ENCODE results near the gene NEK6. TPM values are rescaled to one million over a fixed set of nuclear protein-coding genes. Genes with fewer than 3 reads are reported as not detected.

Gene NEK6
- total and polyA plus RNA-seq, 9 of the 15 experiments (the other 6 are each of a cell fraction or from before 2014, with no cell fraction given), result 3.1 to 19.0 (median 8.4) TPM

GRCh38 chr9:124217836-124218437 is 39.8 kb upstream of the NEK6 start:
- Histone ChIP-seq H3K4me2 (ENCODE audit: insufficient read depth, low read length) (no peak overlapping the region), H3K9me1 (ENCODE audit: control insufficient read depth, insufficient read depth, low read length) (no peaks in the 10 kb centered on the region), H3K27ac (ENCODE audit: extremely low read depth, low read depth, low read length) (no peak overlapping the region), H3K4me1 (replicated peaks in 1 of 2; ENCODE audit: control insufficient read depth in 2 of 2, insufficient read depth in 2 of 2, low read length in 2 of 2) (peaks cover 0 to 15% of the 10 kb centered on the region in 2 experiments; a peak in 4 of 5 replicates), H3K36me3 (ENCODE audit: control insufficient read depth, insufficient read depth, low read length) (no peaks in the 10 kb centered on the region), H4K20me1 (replicated peaks; ENCODE audit: control insufficient read depth, insufficient read depth, low read length) (no peaks in the 10 kb centered on the region), H3K27me3 (ENCODE audit: control insufficient read depth in 2 of 2, insufficient read depth in 2 of 2, low read length in 2 of 2) (peaks cover 5 to 40% of the 10 kb centered on the region in 2 experiments; a peak in 4 of 5 replicates), H3K9me3 (replicated peaks; ENCODE audit: control insufficient read depth, insufficient read depth, low read depth, low read length) (no peaks in the 10 kb centered on the region; the same call in 1 of the 2 replicates), H3K9ac (ENCODE audit: insufficient read depth in 1 of 2, low read depth in 2 of 2, low read length in 2 of 2) (no peak overlapping the region), H2AFZ (ENCODE audit: low read depth, low read length) (no peak overlapping the region), H3K79me2 (ENCODE audit: control insufficient read depth, insufficient read depth, low read length) (no peaks in the 10 kb centered on the region), H3K4me3 (no peak overlapping the region)
- FAIRE-seq, result no peak
- POLR2A ChIA-PET, result interaction anchor here (0.5 to 1.1 kb wide), 6 partner anchors 8 to 612 kb away, joined by 3 to 4 read pairs (median 4); no protein-coding TSS in a partner anchor
- WGBS (ENCODE audit: insufficient coverage, low coverage, missing lambda C conversion rate), result 19% methylated on average over 8 of the region's 8 CpGs
- ATAC-seq, result no peak
- in situ Hi-C loops (cut with MboI), result no loop called here
- intact Hi-C loops (cut with micrococcal nuclease), result no loop called here
- CTCF ChIA-PET (ENCODE audit: low intra/inter-chr PET ratio), result no interaction called here
- DNase-seq (ENCODE audit: extremely low read depth in 1 of 4, low spot score in 3 of 4), result no peak
- no peak for TF ChIP-seq ZNF280B (CRISPR knock-in tag; IDR thresholded peaks at IDR 0.05)
- no peak for TF ChIP-seq IRF9 (tag; IDR thresholded peaks at IDR 0.05)
- TF ChIP-seq MNT (conservative IDR thresholded peaks at IDR 0.05), result no peak
- TF ChIP-seq ZNF41 (CRISPR knock-in tag; conservative IDR thresholded peaks at IDR 0.05), result no peak
- no peak for TF ChIP-seq SMARCA4 (IDR thresholded peaks at IDR 0.05)
- no peak for TF ChIP-seq TRIM24 (IDR thresholded peaks at IDR 0.05)
- 0 out of 2 replicates have a peak, but pooled peaks have one; percentile 45 for TF ChIP-seq ZNF24 (IDR thresholded peaks at IDR 0.05)
- BruUV-seq (replicated peaks), result no TSS peak

All from K562 (cell line).